Gastroesophageal sphincter (tissue), 4 donors: ENCODE data around the gene MLST8. TPM values are rescaled to one million over a fixed set of nuclear protein-coding genes. Genes with fewer than 3 reads are reported as not detected.

ENCODE experiments used
- ATAC-seq: fragments of 150-250 bp; one replicate; pipeline ENCODE4 v1.9.1; 2016; ENCODE audit warnings: mild to moderate bottlenecking, moderate library complexity
- H3K27ac ChIP-seq, 4 donors: fragments of 200-600 bp; sonication (generic) in 3 of 4; 1 replicate in 3 of 4; 2 replicates in 1 of 4; pipeline ENCODE4 v1.5.1; 2016 to 2019
- H3K27me3 ChIP-seq: fragments of 200-600 bp; sonication (generic); one replicate; pipeline ENCODE4 v1.5.1; 2019
- H3K36me3 ChIP-seq, 2 donors: fragments of 200-600 bp; sonication (generic); one replicate each; pipeline ENCODE4 v1.5.1; 2019; ENCODE audit warnings: control low read depth in 1 of 2
- H3K4me1 ChIP-seq, 3 donors: fragments of 200-600 bp; sonication (generic); 1 replicate in 2 of 3; 2 replicates in 1 of 3; pipeline ENCODE4 v1.5.1; 2016 to 2019; ENCODE audit warnings: control low read depth in 2 of 3
- H3K4me3 ChIP-seq, 2 donors: fragments of 200-600 bp; sonication (generic); one replicate each; pipeline ENCODE4 v1.5.1; 2019; ENCODE audit warnings: mild to moderate bottlenecking in 1 of 2, moderate library complexity in 1 of 2
- H3K9me3 ChIP-seq, 3 donors: fragments of 200-600 bp; sonication (generic); one replicate each; pipeline ENCODE4 v1.5.1; 2017 to 2019; ENCODE audit warnings: control low read depth in 2 of 3
- EP300 ChIP-seq: sonication (generic); formaldehyde crosslinking; IDR thresholded peaks from one replicate; pipeline ENCODE4 v1.6.1; 2017; ENCODE audit warnings: antibody characterized with exemption, mild to moderate bottlenecking
- POLR2A ChIP-seq, 2 donors: fragments of 450-650 bp; IDR thresholded peaks; one replicate each; pipeline ENCODE4 v1.6.1; 2017; ENCODE audit warnings: antibody characterized with exemption in 2 of 2, mild to moderate bottlenecking in 2 of 2, moderate library complexity in 1 of 2
- POLR2AphosphoS5 ChIP-seq: sonication (generic); formaldehyde crosslinking; IDR thresholded peaks from one replicate; pipeline ENCODE4 v1.6.1; 2017; ENCODE audit warnings: antibody characterized with exemption
- WGBS, 2 donors: methylation state at CpG; one replicate each; pipeline ENCODE4 v1.1.5; 2018; ENCODE audit warnings: low coverage in 1 of 2; 5-methylcytosine and 5-hydroxymethylcytosine counted together
- total RNA-seq, 4 donors: library from RNA; depleted of rRNA; stranded (reverse); fragments of >200 nt; gene quantifications; one replicate each; pipeline ENCODE4 v1.1.0, GENCODE V29; 2016
- TF ChIP-seq, protein P1 (sequence below), 4 experiments: fragments of 200-600 bp in 2 of 4; fragments of 450-650 bp in 2 of 4; sonication (generic) in 1 of 4; IDR thresholded peaks; one replicate each; pipeline ENCODE4 v1.5.1; 2017 to 2019; ENCODE audit warnings: antibody characterized with exemption in 4 of 4, mild to moderate bottlenecking in 2 of 4, moderate library complexity in 2 of 4

MLST8 gene
- total RNA-seq, 4 donors from 2014 or later, result 29.0 to 50.8 (median 34.1) TPM

DNA sequence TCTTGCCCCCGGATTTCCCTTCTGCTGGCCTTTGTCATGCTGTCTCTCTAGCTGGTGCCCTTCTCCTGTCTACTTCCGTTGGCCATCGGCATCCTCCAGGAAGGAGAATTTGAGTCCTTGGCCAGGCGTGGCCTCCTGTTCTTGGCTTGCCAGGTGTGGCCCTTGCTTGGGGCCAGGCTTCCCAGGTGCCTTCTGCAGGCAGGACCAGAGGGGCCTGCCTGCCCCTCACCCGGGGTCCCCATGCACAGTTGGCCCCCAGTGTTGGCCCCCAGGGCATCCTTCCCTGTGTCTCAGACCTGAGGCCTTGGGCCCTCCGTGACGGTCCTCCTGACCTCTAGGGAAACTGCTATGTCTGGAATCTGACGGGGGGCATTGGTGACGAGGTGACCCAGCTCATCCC is 2.6 kb downstream of the MLST8 start:
- ATAC-seq, result no peak
- H3K27ac ChIP-seq, result no peak overlapping the region
- TF ChIP-seq POLR2A (IDR thresholded peaks at IDR 0.05) (no peak), EP300 (no peak), POLR2AphosphoS5 (no peak)
- TF ChIP-seq, protein P1, sequence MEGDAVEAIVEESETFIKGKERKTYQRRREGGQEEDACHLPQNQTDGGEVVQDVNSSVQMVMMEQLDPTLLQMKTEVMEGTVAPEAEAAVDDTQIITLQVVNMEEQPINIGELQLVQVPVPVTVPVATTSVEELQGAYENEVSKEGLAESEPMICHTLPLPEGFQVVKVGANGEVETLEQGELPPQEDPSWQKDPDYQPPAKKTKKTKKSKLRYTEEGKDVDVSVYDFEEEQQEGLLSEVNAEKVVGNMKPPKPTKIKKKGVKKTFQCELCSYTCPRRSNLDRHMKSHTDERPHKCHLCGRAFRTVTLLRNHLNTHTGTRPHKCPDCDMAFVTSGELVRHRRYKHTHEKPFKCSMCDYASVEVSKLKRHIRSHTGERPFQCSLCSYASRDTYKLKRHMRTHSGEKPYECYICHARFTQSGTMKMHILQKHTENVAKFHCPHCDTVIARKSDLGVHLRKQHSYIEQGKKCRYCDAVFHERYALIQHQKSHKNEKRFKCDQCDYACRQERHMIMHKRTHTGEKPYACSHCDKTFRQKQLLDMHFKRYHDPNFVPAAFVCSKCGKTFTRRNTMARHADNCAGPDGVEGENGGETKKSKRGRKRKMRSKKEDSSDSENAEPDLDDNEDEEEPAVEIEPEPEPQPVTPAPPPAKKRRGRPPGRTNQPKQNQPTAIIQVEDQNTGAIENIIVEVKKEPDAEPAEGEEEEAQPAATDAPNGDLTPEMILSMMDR (IDR thresholded peaks at IDR 0.05), result no peak
- H3K4me3 ChIP-seq, result no peak overlapping the region
- H3K27me3 ChIP-seq, result no peaks in the 10 kb centered on the region
- H3K4me1 ChIP-seq, result peaks cover 0 to 39% (median 17%) of the 10 kb centered on the region in 3 donors
- 60% methylated on average over 2 of the region's 9 CpGs; no CpG with 5 or more reads in 1 of the 2 donors for WGBS, 2 donors
- H3K36me3 ChIP-seq, result peaks cover 0 to 45% of the 10 kb centered on the region in 2 donors
- H3K9me3 ChIP-seq, result no peaks in the 10 kb centered on the region

DNA sequence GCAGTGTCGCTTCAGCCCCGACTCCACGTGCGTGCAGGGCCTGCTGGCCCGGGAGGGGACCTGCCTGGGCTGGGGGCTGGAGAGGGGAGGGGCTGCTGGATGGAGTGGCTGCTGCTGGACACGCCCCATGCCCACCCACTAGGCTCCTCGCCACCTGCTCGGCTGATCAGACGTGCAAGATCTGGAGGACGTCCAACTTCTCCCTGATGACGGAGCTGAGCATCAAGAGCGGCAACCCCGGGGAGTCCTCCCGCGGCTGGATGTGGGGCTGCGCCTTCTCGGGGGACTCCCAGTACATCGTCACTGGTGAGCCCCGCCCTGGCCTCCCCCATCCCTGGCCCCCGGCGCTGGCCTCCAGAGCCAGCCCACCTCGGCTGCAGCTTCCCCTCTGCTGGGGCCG is 3.1 kb downstream of the MLST8 start:
- Histone ChIP-seq H3K9me3 (no peaks in the 10 kb centered on the region), H3K4me1 (peaks cover 2 to 43% (median 22%) of the 10 kb centered on the region in 3 donors), H3K36me3 (peaks cover 0 to 45% of the 10 kb centered on the region in 2 donors), H3K27me3 (no peaks in the 10 kb centered on the region), H3K4me3 (no peak overlapping the region), H3K27ac (no peak overlapping the region)
- TF ChIP-seq EP300 (no peak), POLR2A (IDR thresholded peaks at IDR 0.05) (no peak), POLR2AphosphoS5 (no peak)
- TF ChIP-seq, protein P1 (IDR thresholded peaks at IDR 0.05), result no peak
- 80% methylated on average over 1 of the region's 23 CpGs; no CpG with 5 or more reads in 1 of the 2 donors for WGBS, 2 donors
- ATAC-seq, result no peak

DNA sequence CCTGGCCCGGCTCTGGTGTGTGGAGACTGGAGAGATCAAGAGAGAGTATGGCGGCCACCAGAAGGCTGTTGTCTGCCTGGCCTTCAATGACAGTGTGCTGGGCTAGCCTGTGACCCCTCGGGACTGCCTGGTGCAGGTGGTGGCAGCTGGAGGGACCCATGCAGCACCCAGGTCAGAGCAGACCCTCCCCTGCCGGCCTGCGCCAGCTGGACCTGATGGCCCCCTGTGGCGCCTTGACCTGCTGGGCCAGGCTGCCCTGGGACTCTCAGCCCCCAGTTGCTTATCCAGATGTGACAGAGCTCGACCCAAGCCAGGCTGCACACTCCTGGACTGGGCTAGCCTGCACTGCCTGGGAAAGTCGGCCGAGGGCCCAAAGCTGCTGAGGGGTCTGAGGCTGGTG is 3.5 kb downstream of the MLST8 start:
- Histone ChIP-seq H3K4me1 (peaks cover 5 to 48% (median 25%) of the 10 kb centered on the region in 3 donors), H3K36me3 (peaks cover 0 to 45% of the 10 kb centered on the region in 2 donors), H3K27me3 (no peaks in the 10 kb centered on the region), H3K4me3 (no peak overlapping the region), H3K27ac (no peak overlapping the region), H3K9me3 (no peaks in the 10 kb centered on the region)
- no CpG with 5 or more reads among the region's 9 CpGs for WGBS, 2 donors
- TF ChIP-seq POLR2AphosphoS5 (no peak), POLR2A (IDR thresholded peaks at IDR 0.05) (no peak), EP300 (no peak)
- TF ChIP-seq, protein P1 (IDR thresholded peaks at IDR 0.05), result no peak
- ATAC-seq, result no peak

DNA sequence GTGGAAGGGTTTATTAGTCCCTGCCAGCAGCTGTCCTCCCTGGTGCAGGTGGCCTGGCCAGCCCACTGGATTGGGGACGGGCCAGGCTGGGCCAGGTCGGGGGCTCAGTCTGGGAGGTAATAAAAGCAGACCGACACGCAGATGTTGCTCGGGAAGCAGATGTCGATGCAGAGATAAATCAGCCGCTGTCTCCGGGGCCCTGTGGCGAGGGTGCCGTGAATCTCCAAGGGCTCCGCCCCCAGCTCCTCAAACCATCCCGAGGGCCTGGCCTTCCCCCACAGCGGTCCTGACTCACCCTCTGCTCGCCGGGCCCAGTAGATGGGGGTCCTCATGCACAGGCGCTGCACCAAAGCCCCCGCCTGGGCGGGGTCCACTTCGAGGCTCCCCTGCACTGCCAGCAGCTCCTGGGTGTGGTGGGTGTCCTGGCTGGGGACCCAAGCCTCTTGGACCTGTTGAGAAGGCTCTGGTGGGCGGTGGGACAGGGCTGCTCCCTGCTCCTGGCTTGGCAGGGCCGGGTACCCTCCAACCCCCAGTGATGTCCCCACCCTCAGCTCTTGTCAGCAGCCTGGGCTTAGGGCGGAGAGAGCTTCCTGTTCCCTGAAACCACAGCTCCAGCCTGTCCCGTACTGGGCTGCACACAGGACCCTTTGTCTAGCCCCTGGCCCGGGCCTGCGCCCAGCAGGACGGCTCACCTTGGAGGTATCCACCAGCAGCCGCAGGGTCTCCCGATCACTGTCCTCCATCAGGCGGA is 4.2 kb downstream of the MLST8 start:
- Histone ChIP-seq H3K4me1 (peaks cover 6 to 53% (median 28%) of the 10 kb centered on the region in 3 donors), H3K27me3 (no peaks in the 10 kb centered on the region), H3K9me3 (no peaks in the 10 kb centered on the region), H3K4me3 (no peak overlapping the region), H3K36me3 (peaks cover 0 to 45% of the 10 kb centered on the region in 2 donors), H3K27ac (no peak overlapping the region)
- no peak for ATAC-seq
- TF ChIP-seq EP300 (no peak), POLR2A (IDR thresholded peaks at IDR 0.05) (no peak), POLR2AphosphoS5 (no peak)
- TF ChIP-seq, protein P1 (IDR thresholded peaks at IDR 0.05), result no peak
- no CpG with 5 or more reads among the region's 29 CpGs for WGBS, 2 donors

DNA sequence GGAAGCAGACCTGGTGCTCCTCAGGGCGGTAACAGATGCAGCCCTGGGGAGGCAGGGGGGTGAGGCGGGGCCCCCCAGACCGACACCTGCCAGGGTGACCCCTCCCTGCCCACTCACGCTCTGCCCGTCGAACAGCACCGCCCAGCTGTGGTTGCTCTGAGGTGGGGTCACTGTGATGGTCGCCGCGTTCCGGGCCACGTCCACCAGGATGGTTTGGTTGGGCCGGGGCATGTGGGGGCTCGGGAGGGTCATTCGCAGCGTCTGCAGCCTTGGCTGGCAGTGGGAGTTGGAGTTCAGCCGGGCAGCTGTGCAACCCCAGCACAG is 4.7 kb downstream of the MLST8 start:
- Histone ChIP-seq H3K4me1 (peaks cover 6 to 48% (median 24%) of the 10 kb centered on the region in 3 donors), H3K4me3 (no peak overlapping the region), H3K27me3 (no peaks in the 10 kb centered on the region), H3K27ac (no peak overlapping the region), H3K36me3 (peaks cover 0 to 45% of the 10 kb centered on the region in 2 donors), H3K9me3 (no peaks in the 10 kb centered on the region)
- no peak for TF ChIP-seq EP300
- TF ChIP-seq POLR2AphosphoS5, result no peak
- TF ChIP-seq POLR2A (IDR thresholded peaks at IDR 0.05), result no peak
- TF ChIP-seq, protein P1 (IDR thresholded peaks at IDR 0.05), result no peak
- no peak for ATAC-seq
- WGBS, 2 donors, result no CpG with 5 or more reads among the region's 17 CpGs
